Colonic mucosa (tissue), 4 donors: ENCODE data around the gene IFT81. TPM values are rescaled to one million over a fixed set of nuclear protein-coding genes. Genes with fewer than 3 reads are reported as not detected.
"Not testable (repeated sequence)": the region's sequence is repeated elsewhere in the genome, so short reads cannot be mapped to it uniquely, and the experiment has no call there.

Source experiments
- DNase-seq: peaks from one replicate; pipeline ENCODE4 v3.0.0-alpha.2; 2020
- H3K27ac ChIP-seq: fragments of 200-600 bp; one replicate; pipeline ENCODE4 v1.8.0; 2021
- H3K27me3 ChIP-seq: fragments of 200-600 bp; one replicate; pipeline ENCODE4 v1.8.0; 2021
- H3K36me3 ChIP-seq: fragments of 200-600 bp; one replicate; pipeline ENCODE4 v1.8.0; 2021
- H3K4me1 ChIP-seq: fragments of 200-600 bp; one replicate; pipeline ENCODE4 v1.8.0; 2021; ENCODE audit warnings: mild to moderate bottlenecking
- H3K4me3 ChIP-seq: fragments of 200-600 bp; one replicate; pipeline ENCODE4 v1.8.0; 2021
- H3K9ac ChIP-seq, 2 donors: one replicate each; pipeline ENCODE4 v1.7.0; 2013; ENCODE audit warnings: control low read depth in 2 of 2, low read depth in 2 of 2, low read length in 2 of 2
- H3K9me3 ChIP-seq: fragments of 200-600 bp; one replicate; pipeline ENCODE4 v1.8.0; 2021
- intact Hi-C: fragments of 100-400 bp; cut with DNase I; formaldehyde crosslinking; loops from one replicate; pipeline ENCODE4 v1.14.1; 2022
- total RNA-seq, 2 donors: library from RNA; stranded (reverse); fragmentation: NEBNext Ultra II Directional in 1 of 2; extraction: Animal tissue kit (Norgen Biotek cat#: 25700) in 1 of 2; gene quantifications; one replicate each; pipeline ENCODE4 v1.2.1, GENCODE V29; 2021
- TF ChIP-seq, protein P1 (sequence below): fragments of 200-600 bp; IDR thresholded peaks from one replicate; pipeline ENCODE4 v1.8.0; 2022; ENCODE audit warnings: antibody characterized with exemption, mild to moderate bottlenecking
- donor health status: healthy.
- donor health status: DM: no; HTN: no; CAD: no.
- donor health status: DM: no; HTN: no; CAD: no.

IFT81 gene
- total RNA-seq, 2 donors from 2014 or later, result 4.2 to 5.3 TPM

DNA sequence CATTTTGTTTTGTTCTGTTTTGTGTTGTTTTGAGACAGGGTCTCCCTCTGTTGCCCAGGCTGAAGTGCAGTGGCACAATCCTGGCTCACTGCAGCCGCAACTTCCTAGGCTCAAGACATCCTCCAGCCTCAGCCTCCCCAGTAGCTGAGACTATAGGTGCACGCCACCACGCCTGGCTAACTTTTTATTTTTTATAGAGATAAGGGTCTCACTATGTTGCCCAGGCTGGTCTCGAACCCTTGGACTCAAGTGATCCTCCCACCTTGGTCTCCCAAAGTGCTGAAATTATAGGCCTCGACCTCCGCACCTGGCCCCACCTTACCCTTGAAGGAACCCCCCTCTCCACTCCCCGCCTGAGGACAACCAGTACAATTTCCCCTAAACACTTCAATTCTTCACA lies 7.5 kb upstream of the IFT81 start:
- TF ChIP-seq, protein P1, sequence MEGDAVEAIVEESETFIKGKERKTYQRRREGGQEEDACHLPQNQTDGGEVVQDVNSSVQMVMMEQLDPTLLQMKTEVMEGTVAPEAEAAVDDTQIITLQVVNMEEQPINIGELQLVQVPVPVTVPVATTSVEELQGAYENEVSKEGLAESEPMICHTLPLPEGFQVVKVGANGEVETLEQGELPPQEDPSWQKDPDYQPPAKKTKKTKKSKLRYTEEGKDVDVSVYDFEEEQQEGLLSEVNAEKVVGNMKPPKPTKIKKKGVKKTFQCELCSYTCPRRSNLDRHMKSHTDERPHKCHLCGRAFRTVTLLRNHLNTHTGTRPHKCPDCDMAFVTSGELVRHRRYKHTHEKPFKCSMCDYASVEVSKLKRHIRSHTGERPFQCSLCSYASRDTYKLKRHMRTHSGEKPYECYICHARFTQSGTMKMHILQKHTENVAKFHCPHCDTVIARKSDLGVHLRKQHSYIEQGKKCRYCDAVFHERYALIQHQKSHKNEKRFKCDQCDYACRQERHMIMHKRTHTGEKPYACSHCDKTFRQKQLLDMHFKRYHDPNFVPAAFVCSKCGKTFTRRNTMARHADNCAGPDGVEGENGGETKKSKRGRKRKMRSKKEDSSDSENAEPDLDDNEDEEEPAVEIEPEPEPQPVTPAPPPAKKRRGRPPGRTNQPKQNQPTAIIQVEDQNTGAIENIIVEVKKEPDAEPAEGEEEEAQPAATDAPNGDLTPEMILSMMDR, result no peak

DNA sequence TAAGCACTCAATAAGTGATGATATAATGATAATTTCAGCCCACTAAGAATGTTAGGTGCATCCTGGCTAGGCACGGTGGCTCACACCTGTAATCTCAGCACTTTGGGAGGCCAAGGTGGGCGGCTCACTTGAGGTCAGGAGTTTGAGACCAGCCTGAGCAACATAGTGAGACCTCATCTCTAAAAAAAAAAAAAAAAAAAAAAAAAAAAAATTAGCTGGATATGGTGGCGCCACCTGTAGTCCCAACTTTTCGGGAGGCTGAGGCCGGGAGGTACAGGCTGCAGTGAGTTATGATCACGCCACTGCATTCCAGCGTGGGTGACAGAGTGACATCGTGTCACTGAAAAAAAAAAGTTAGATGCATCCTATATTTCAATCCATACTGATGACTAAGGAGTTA lies 6.9 kb upstream of the IFT81 start:
- DNase-seq, H3K27me3 ChIP-seq, H3K4me3 ChIP-seq, H3K27ac ChIP-seq, H3K4me1 ChIP-seq, intact Hi-C loops, H3K36me3 ChIP-seq, H3K9ac ChIP-seq, H3K9me3 ChIP-seq: not testable (repeated sequence)

More for the DNA sequence above, 7.5 kb upstream of the IFT81 start:
- no peaks in the 10 kb centered on the region for H3K27me3 ChIP-seq
- intact Hi-C loops, result no loop called here
- no peak for DNase-seq
- no peaks in the 10 kb centered on the region for H3K9me3 ChIP-seq
- H3K4me1 ChIP-seq, result no peaks in the 10 kb centered on the region
- no peak overlapping the region for H3K9ac ChIP-seq
- no peaks in the 10 kb centered on the region for H3K36me3 ChIP-seq
- H3K4me3 ChIP-seq, result no peak overlapping the region
- H3K27ac ChIP-seq, result no peak overlapping the region

DNA sequence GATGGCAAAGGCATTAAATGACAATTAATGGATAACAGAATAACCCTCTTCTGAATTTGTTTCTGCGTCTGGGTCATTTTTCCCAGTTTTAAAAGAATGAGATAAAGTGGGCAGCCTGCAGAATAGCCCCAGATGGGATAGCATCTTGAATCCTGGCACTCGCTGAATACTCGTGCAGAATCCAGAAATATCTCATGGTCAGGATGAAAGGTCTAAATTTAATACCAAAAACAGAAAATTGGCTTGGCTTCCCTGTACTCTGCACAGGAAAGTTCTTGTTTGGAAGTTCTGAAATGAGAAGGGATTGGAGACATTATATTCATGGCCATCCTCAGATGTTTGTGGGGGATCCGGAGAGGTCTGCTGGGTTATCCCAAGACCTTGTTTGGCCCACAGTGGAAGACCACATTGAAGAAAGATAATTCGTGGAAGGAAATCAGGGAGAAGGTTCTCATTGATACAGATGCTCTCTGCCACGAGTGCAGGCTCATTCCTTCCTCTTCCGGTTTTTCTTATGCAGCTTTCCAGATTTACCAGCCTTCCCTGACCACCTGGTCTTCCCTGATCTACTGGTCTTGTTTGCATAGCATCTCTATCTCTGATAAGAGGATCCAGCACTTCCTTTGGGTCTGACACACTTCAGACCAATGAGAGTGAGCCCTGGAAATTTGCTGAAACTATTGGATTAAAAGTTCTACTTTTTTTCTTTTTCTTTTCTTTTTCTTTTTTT lies 6.0 kb upstream of the IFT81 start:
- Histone ChIP-seq H3K4me3 (no peak overlapping the region), H3K9ac (no peak overlapping the region), H3K9me3 (no peaks in the 10 kb centered on the region), H3K4me1 (no peaks in the 10 kb centered on the region), H3K36me3 (no peaks in the 10 kb centered on the region), H3K27ac (no peak overlapping the region), H3K27me3 (no peaks in the 10 kb centered on the region)
- intact Hi-C loops, result no loop called here
- TF ChIP-seq, protein P1, result no peak
- DNase-seq, result peak; percentile 39

DNA sequence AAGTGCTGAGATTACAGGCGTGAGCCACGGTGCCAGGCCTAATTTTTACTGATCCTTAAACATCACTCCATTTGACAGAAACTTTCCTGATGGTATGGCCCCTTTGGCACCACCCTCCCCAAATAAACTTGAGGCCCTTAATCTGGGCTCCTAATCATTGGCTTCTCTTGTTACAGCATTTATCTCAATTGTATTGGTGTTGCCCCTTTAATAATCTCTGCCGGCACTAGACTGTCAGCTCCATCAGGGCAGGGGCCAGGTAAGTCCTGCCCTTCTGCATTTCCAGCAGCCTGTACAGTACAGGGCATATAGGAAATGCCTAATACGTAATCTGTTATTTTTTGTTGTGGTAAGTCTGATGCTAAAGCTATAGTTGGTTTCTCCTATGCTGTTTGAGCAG lies 1.2 kb upstream of the IFT81 start:
- no peak overlapping the region for H3K9ac ChIP-seq

DNA sequence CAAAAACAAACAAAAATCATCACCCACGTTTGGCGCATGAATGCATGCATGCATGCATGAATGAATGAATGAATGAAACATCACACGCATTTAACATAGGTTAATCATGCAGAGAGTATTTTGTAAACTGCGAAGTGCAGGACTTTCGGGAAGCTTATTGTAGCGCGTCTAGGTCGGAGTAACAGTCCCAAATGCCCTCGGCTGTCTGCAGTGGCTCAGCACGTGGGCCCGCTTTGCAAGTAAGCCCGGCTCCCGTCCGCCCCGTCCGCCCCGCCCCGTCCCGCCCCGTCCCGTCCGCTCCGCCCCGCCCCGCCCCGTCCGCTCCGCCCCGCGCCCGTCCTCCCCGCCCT lies 263 bp upstream of the IFT81 start:
- no peak for DNase-seq
- Histone ChIP-seq H3K4me3 (no peak overlapping the region), H3K4me1 (no peaks in the 10 kb centered on the region), H3K9ac (no peak overlapping the region), H3K9me3 (no peaks in the 10 kb centered on the region), H3K36me3 (no peaks in the 10 kb centered on the region), H3K27ac (no peak overlapping the region), H3K27me3 (no peaks in the 10 kb centered on the region)
- intact Hi-C loops, result no loop called here
- TF ChIP-seq, protein P1, result no peak

More for the DNA sequence above, 1.2 kb upstream of the IFT81 start:
- no peaks in the 10 kb centered on the region for H3K36me3 ChIP-seq
- intact Hi-C loops, result no loop called here
- TF ChIP-seq, protein P1, result no peak
- no peaks in the 10 kb centered on the region for H3K9me3 ChIP-seq
- H3K4me1 ChIP-seq, result no peaks in the 10 kb centered on the region
- no peak overlapping the region for H3K4me3 ChIP-seq
- H3K27me3 ChIP-seq, result no peaks in the 10 kb centered on the region
- H3K27ac ChIP-seq, result no peak overlapping the region
- no peak for DNase-seq

DNA sequence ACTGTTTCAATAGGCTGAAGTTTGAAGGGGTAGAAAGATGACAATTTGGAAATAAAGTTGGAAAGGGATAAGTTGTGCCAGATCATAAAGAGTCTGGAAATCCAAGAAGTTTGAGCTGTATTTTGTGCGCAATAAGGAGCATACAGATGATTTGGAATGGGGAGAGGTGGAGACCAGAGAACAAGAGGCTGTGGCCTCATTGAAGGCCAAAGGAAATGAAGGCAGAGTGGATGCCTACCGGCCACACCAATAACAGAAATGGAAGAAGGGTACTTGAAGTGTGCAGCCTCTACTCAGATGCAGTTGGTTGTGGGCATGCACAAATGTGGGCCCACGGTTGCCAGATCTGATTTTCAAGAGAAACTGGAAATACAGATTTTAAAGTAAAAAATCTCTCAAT lies 2.4 kb downstream of the IFT81 start:
- Histone ChIP-seq H3K4me1 (no peaks in the 10 kb centered on the region), H3K27ac (no peak overlapping the region)
- intact Hi-C loops, result no loop called here

More for the DNA sequence above, 2.4 kb downstream of the IFT81 start:
- Histone ChIP-seq H3K9ac (no peak overlapping the region), H3K27me3 (no peaks in the 10 kb centered on the region), H3K4me3 (no peak overlapping the region), H3K36me3 (no peaks in the 10 kb centered on the region), H3K9me3 (no peaks in the 10 kb centered on the region)
- no peak for DNase-seq
- TF ChIP-seq, protein P1, result no peak
